Pancreas (tissue), 10 donors: ENCODE results near the gene MEGF11. TPM values are rescaled to one million over a fixed set of nuclear protein-coding genes. Genes with fewer than 3 reads are reported as not detected.

Experiments used
- ATAC-seq, 4 donors: fragments of 200-7000 bp; cut with Tn5 transposase; one replicate each; pipeline versions ENCODE4 v1.8.0 to v1.9.1; 2020; ENCODE audit warnings: mild to moderate bottlenecking in 4 of 4, moderate library complexity in 4 of 4
- DNase-seq, 6 donors: peaks; one replicate each; pipeline ENCODE4 v3.0.0-alpha.2; 2020
- FAIRE-seq: peaks from 2 replicates; lab custom pipeline; 2012; peaks lifted over from hg19 to GRCh38; lab: Jason Lieb, UNC
- H3K27ac ChIP-seq, 4 donors: fragments of 200-600 bp; sonication (generic); 1 replicate in 3 of 4; 2 replicates in 1 of 4; pipeline versions ENCODE4 v1.5.0 to v1.8.0; 2020
- H3K27me3 ChIP-seq, 4 donors: fragments of 200-600 bp; one replicate each; pipeline ENCODE4 v1.8.0; 2021
- H3K36me3 ChIP-seq, 3 donors: fragments of 200-600 bp; sonication (generic) in 1 of 3; one replicate each; pipeline versions ENCODE4 v1.5.0 to v1.8.0; 2020 to 2021
- H3K4me1 ChIP-seq, 3 donors: fragments of 200-600 bp; one replicate each; pipeline ENCODE4 v1.8.0; 2021
- H3K4me3 ChIP-seq, 4 donors: fragments of 200-600 bp; sonication (generic) in 2 of 4; one replicate each; pipeline versions ENCODE4 v1.5.0 to v1.8.0; 2020 to 2021
- H3K9me3 ChIP-seq, 4 donors: fragments of 200-600 bp; one replicate each; pipeline ENCODE4 v1.8.0; 2021
- CTCF ChIP-seq, 4 donors: fragments of 200-600 bp; sonication (generic) in 3 of 4; IDR thresholded peaks; one replicate each; pipeline versions ENCODE4 v1.5.0 to v1.8.0; 2021; ENCODE audit warnings: antibody characterized with exemption in 4 of 4
- WGBS, 2 donors: extraction: QIAGEN DNeasy Blood & Tissue Kit; methylation state at CpG; one replicate each; pipeline ENCODE4 v1.1.7; 2013; 5-methylcytosine and 5-hydroxymethylcytosine counted together
- intact Hi-C, 3 donors: fragments of 100-400 bp; cut with DNase I; formaldehyde crosslinking; loops; one replicate each; pipeline versions ENCODE4 v1.11.1 to v1.14.2; 2022
- polyA plus RNA-seq, 2 donors: library from polyadenylated mRNA; stranded (reverse); fragments of 200-250 nt; gene quantifications; one replicate each; pipeline ENCODE4 v1.2.3, GENCODE V29; 2013
- total RNA-seq, 6 donors: library from RNA; stranded (reverse); fragmentation: NEBNext Ultra II Directional in 4 of 6; extraction: Animal tissue kit (Norgen Biotek cat#: 25700) in 4 of 6; gene quantifications; one replicate each; pipeline versions ENCODE4 v1.2.1 to v1.2.4, GENCODE V29; 2021 to 2023
- donor health status: healthy with polysubstance abuse.
- donor health status: DM: no; HTN: no; CAD: no; lungs with moderate emphysema.
- donor health status: DM: no; HTN: no; CAD: no.
- donor health status: control.
- donor health status: control.
- donor health status: Bipolar disorder and iron deficiency.
- donor health status: DM: yes; HTN: yes; CAD: no.
- donor health status: DM: no; HTN: no; CAD: no.
- donor health status: DM: no; HTN: no; CAD: no.
- donor health status: DM: yes; HTN: yes; CAD: no.

MEGF11 gene
- total and polyA plus RNA-seq, 8 donors = 0.19 to 0.87 (median 0.37) TPM

- H3K36me3 ChIP-seq = peaks cover 0 to 15% (median 0%) of the 10 kb centered on the region in 3 donors
- no peak for ATAC-seq
- 55 to 57% methylated on average over 2 of the region's 2 CpGs for WGBS, 2 donors
- no peak for DNase-seq
- H3K27ac ChIP-seq = no peak overlapping the region
- no peaks in the 10 kb centered on the region for H3K27me3 ChIP-seq
- no peak for TF ChIP-seq CTCF (IDR thresholded peaks at IDR 0.05)
- intact Hi-C loops = no loop called here
- no peak overlapping the region for H3K4me3 ChIP-seq
- no peaks in the 10 kb centered on the region for H3K4me1 ChIP-seq
- FAIRE-seq = no peak
- no peaks in the 10 kb centered on the region for H3K9me3 ChIP-seq
Observed at GRCh38 chr15:65901336-65901735, 352.2 kb downstream of the MEGF11 start.

GRCh38 chr15:65900488-65900887 is 353.1 kb downstream of the MEGF11 start:
- Histone ChIP-seq H3K27me3 (no peaks in the 10 kb centered on the region), H3K4me1 (no peaks in the 10 kb centered on the region), H3K36me3 (peaks cover 0 to 15% (median 0%) of the 10 kb centered on the region in 3 donors), H3K9me3 (no peaks in the 10 kb centered on the region), H3K27ac (no peak overlapping the region), H3K4me3 (no peak overlapping the region)
- no peak for ATAC-seq
- FAIRE-seq = no peak
- DNase-seq = no peak
- 92 to 94% methylated on average over 3 of the region's 3 CpGs for WGBS, 2 donors
- TF ChIP-seq CTCF (IDR thresholded peaks at IDR 0.05) = no peak
- intact Hi-C loops = no loop called here

GRCh38 chr15:65896236-65896635 is 357.3 kb downstream of the MEGF11 start:
- Histone ChIP-seq H3K4me3 (no peak overlapping the region), H3K4me1 (no peaks in the 10 kb centered on the region), H3K27ac (no peak overlapping the region), H3K27me3 (no peaks in the 10 kb centered on the region), H3K36me3 (peaks cover 0 to 15% (median 0%) of the 10 kb centered on the region in 3 donors), H3K9me3 (no peaks in the 10 kb centered on the region)
- WGBS, 2 donors = 83 to 84% methylated on average over 2 of the region's 2 CpGs
- FAIRE-seq (no peak), ATAC-seq (no peak), DNase-seq (no peak)
- intact Hi-C loops = no loop called here
- TF ChIP-seq CTCF (IDR thresholded peaks at IDR 0.05) = no peak

- no peak for TF ChIP-seq CTCF (IDR thresholded peaks at IDR 0.05)
- FAIRE-seq = no peak
- H3K27me3 ChIP-seq = no peaks in the 10 kb centered on the region
- intact Hi-C loops = no loop called here
- DNase-seq = no peak
- 87 to 89% methylated on average over 5 of the region's 5 CpGs for WGBS, 2 donors
- no peak for ATAC-seq
- peaks cover 0 to 15% (median 0%) of the 10 kb centered on the region in 3 donors for H3K36me3 ChIP-seq
- H3K4me3 ChIP-seq = no peak overlapping the region
- H3K27ac ChIP-seq = no peak overlapping the region
- no peaks in the 10 kb centered on the region for H3K4me1 ChIP-seq
- H3K9me3 ChIP-seq = no peaks in the 10 kb centered on the region
Observed at GRCh38 chr15:65893060-65893459, 360.5 kb downstream of the MEGF11 start.

- no peak overlapping the region for H3K27ac ChIP-seq
- H3K4me3 ChIP-seq = no peak overlapping the region
- intact Hi-C loops = no loop called here
- no peak for DNase-seq
- H3K36me3 ChIP-seq = peaks cover 0 to 28% (median 0%) of the 10 kb centered on the region in 3 donors
- no peak for TF ChIP-seq CTCF (IDR thresholded peaks at IDR 0.05)
- WGBS, 2 donors = 76 to 82% methylated on average over 3 of the region's 3 CpGs
- no peaks in the 10 kb centered on the region for H3K4me1 ChIP-seq
- H3K27me3 ChIP-seq = no peaks in the 10 kb centered on the region
- no peak for FAIRE-seq
- ATAC-seq = no peak
- no peaks in the 10 kb centered on the region for H3K9me3 ChIP-seq
Observed at GRCh38 chr15:65888981-65889380, 364.6 kb downstream of the MEGF11 start.
